GM13976 (cell line): ENCODE measurements around the gene DERA.
"Not testable (repeated sequence)": the region's sequence is repeated elsewhere in the genome, so short reads cannot be mapped to it uniquely, and the experiment has no call there.

Experiments used
- DNase-seq: peaks from one replicate; pipeline ENCODE4 v3.0.0; 2012; ENCODE audit warnings: low spot score
- CTCF ChIP-seq: IDR thresholded peaks from 2 replicates; pipeline ENCODE4 v1.5.1; 2012; ENCODE audit warnings: borderline replicate concordance, mild to moderate bottlenecking; ENCODE audit not compliant: insufficient read depth; ENCODE audit errors: extremely low read depth, missing control alignments, control extremely low read depth
- in situ Hi-C: fragments of 300-500 bp; cut with MboI; formaldehyde crosslinking; loops from one replicate; pipeline ENCODE4 v1.12.0; 2022; ENCODE audit warnings: low sequenced_read_pairs, mixed read lengths, inconsistent platforms; ENCODE audit not compliant: unreplicated experiment

The DERA gene

GRCh38 chr12:15873556-15873955, 37.6 kb upstream of the DERA start:
- no peak for DNase-seq
- in situ Hi-C loops: no loop called here
- no peak for TF ChIP-seq CTCF

- DNase-seq, in situ Hi-C loops: not testable (repeated sequence)
Observed at GRCh38 chr12:15874556-15875145, 36.5 kb upstream of the DERA start.

GRCh38 chr12:15875863-15876262, 35.3 kb upstream of the DERA start:
- DNase-seq: no peak
- no peak for TF ChIP-seq CTCF
- in situ Hi-C loops: no loop called here

- DNase-seq: no peak
- no peak for TF ChIP-seq CTCF
- in situ Hi-C loops: no loop called here
Observed at GRCh38 chr12:15879413-15879812, 31.7 kb upstream of the DERA start.

DNA sequence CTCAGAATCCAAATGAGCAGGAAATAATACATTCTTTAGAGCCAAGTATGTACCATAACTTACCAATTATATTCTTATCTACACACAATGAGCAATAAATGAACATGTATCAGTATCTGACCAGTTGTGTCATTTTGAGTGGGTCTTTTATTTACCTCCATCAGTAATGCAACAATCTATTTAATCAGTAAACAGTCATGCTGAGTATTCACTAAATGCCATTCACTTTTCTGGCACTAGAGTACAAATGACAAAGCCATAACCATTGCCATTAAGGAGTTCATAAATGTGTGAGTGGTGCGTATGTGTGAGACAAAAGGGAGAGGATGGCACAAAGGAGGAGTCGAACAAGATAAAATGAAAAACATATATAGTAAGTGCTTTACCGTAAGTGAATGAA, 30.4 kb upstream of the DERA start:
- in situ Hi-C loops: no loop called here
- no peak for DNase-seq

DNA sequence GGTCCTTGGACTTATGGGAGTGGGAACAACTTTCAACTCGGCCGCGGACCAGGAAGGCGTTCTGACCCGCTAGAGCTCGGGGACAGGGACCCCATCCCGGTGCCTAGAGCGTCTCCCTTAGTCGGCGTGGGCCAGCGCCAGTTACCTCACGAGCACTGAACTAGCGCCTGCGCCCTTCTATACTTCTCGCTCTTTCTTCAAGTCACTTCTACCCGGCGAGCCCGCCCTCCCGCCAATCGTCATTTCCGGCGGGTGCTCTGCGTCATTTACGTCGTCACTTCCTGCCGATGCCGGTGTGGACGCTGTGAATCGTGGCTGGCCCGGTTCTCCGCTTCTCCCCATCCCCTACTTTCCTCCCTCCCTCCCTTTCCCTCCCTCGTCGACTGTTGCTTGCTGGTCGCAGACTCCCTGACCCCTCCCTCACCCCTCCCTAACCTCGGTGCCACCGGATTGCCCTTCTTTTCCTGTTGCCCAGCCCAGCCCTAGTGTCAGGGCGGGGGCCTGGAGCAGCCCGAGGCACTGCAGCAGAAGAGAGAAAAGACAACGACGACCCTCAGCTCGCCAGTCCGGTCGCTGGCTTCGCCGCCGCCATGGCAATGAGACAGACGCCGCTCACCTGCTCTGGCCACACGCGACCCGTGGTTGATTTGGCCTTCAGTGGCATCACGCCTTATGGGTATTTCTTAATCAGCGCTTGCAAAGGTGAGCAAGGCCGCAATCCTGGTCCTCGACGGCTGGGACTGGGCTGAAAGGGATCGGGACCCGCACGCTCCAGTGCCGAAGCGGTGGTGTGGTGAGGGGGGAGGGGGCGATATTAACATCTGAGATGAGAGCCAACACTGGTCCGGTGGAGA, 28.8 kb upstream of the DERA start, which contains the start of gene STRAP:
TSS of gene STRAP (plus strand) at position 270 of the 854 bp plus-strand sequence. CDS start at position 591, 321 bp downstream.
- in situ Hi-C loops: no loop called here
- DNase-seq: peak; percentile 96
- TF ChIP-seq CTCF: no peak

More for the DNA sequence above, 30.4 kb upstream of the DERA start:
- no peak for TF ChIP-seq CTCF

DNA sequence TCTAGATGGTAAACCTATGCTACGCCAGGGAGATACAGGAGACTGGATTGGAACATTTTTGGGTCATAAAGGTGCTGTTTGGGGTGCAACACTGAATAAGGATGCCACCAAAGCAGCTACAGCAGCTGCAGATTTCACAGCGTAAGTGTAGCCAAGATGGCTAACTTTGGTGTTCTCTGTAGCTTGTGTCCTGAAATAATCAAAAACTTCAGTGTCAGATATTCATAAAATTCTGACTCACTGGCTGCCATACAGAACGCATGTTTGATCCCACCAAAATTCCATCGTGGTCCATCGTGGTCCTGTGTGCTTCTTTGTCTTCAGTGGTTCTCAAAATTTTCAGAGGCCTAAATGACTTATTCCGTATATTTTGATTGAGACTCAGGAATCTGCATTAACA, 27.6 kb upstream of the DERA start:
- no peak for TF ChIP-seq CTCF
- no peak for DNase-seq

More for the DNA sequence above, 27.6 kb upstream of the DERA start:
- in situ Hi-C loops: no loop called here
